Measurements from ENCODE around the gene ZNF22.

ZNF22 gene

GRCh38 chr10:44990965-44991364 lies 9.8 kb upstream of the ZNF22 start:
- no peak for TF ChIP-seq CTCF (IDR thresholded peaks at IDR 0.05; ENCODE audit: extremely low read depth, insufficient read depth, missing control alignments)
- in situ Hi-C loops (cut with MboI; ENCODE audit: low pct_unique_long_range_greater_than_20kb, low sequenced_read_pairs, unreplicated experiment): no loop called here
- no peak for DNase-seq (ENCODE audit: low spot score)

GRCh38 chr10:44991571-44991970 lies 9.2 kb upstream of the ZNF22 start:
- TF ChIP-seq CTCF (IDR thresholded peaks at IDR 0.05; ENCODE audit: extremely low read depth, insufficient read depth, missing control alignments): no peak
- DNase-seq (ENCODE audit: low spot score): no peak
- in situ Hi-C loops (cut with MboI; ENCODE audit: low pct_unique_long_range_greater_than_20kb, low sequenced_read_pairs, unreplicated experiment): no loop called here

GRCh38 chr10:44992070-44992731 lies 8.5 kb upstream of the ZNF22 start:
- TF ChIP-seq CTCF (IDR thresholded peaks at IDR 0.05; ENCODE audit: extremely low read depth, insufficient read depth, missing control alignments): no peak
- no peak for DNase-seq (ENCODE audit: low spot score)
- in situ Hi-C loops (cut with MboI; ENCODE audit: low pct_unique_long_range_greater_than_20kb, low sequenced_read_pairs, unreplicated experiment): no loop called here

GRCh38 chr10:44992732-44993225 lies 7.9 kb upstream of the ZNF22 start:
- no peak for DNase-seq (ENCODE audit: low spot score)
- TF ChIP-seq CTCF (IDR thresholded peaks at IDR 0.05; ENCODE audit: extremely low read depth, insufficient read depth, missing control alignments): no peak
- in situ Hi-C loops (cut with MboI; ENCODE audit: low pct_unique_long_range_greater_than_20kb, low sequenced_read_pairs, unreplicated experiment): no loop called here

- in situ Hi-C loops (cut with MboI; ENCODE audit: low pct_unique_long_range_greater_than_20kb, low sequenced_read_pairs, unreplicated experiment): no loop called here
- DNase-seq (ENCODE audit: low spot score): no peak
- TF ChIP-seq CTCF (IDR thresholded peaks at IDR 0.05; ENCODE audit: extremely low read depth, insufficient read depth, missing control alignments): no peak
These were observed 7.3 kb upstream of the ZNF22 start for GRCh38 chr10:44993226-44993921.

GRCh38 chr10:44993922-44994751 lies 6.6 kb upstream of the ZNF22 start:
- no peak for DNase-seq (ENCODE audit: low spot score)
- in situ Hi-C loops (cut with MboI; ENCODE audit: low pct_unique_long_range_greater_than_20kb, low sequenced_read_pairs, unreplicated experiment): no loop called here
- no peak for TF ChIP-seq CTCF (IDR thresholded peaks at IDR 0.05; ENCODE audit: extremely low read depth, insufficient read depth, missing control alignments)
